HTERT RPE-1 (cell line): ENCODE results near the gene DAB2IP.
"Not testable (repeated sequence)": the region's sequence is repeated elsewhere in the genome, so short reads cannot be mapped to it uniquely, and the experiment has no call there.

Experiments
- in situ Hi-C: fragments of 300-500 bp; cut with MboI; formaldehyde crosslinking; loops from 4 replicates; pipeline ENCODE4 v1.14.3; 2020; ENCODE audit warnings: low sequenced_read_pairs

Gene DAB2IP

GRCh38 chr9:121737481-121737931 lies 86.1 kb downstream of the DAB2IP start:
- in situ Hi-C loops, result no loop called here

GRCh38 chr9:121738411-121738810 lies 87.0 kb downstream of the DAB2IP start:
- in situ Hi-C loops, result no loop called here

GRCh38 chr9:121738968-121739367 lies 87.5 kb downstream of the DAB2IP start:
- in situ Hi-C loops, result no loop called here

- in situ Hi-C loops, result no loop called here
Observed at GRCh38 chr9:121739971-121740370, 88.5 kb downstream of the DAB2IP start.

GRCh38 chr9:121741228-121741918 lies 89.9 kb downstream of the DAB2IP start:
- in situ Hi-C loops, result no loop called here

GRCh38 chr9:121741919-121742283 lies 90.5 kb downstream of the DAB2IP start:
- in situ Hi-C loops, result not testable (repeated sequence)

GRCh38 chr9:121742923-121743322 lies 91.5 kb downstream of the DAB2IP start:
- in situ Hi-C loops, result no loop called here

GRCh38 chr9:121743441-121744001 lies 92.1 kb downstream of the DAB2IP start:
- in situ Hi-C loops, result no loop called here

GRCh38 chr9:121744002-121744686 lies 92.7 kb downstream of the DAB2IP start:
- in situ Hi-C loops, result no loop called here

- in situ Hi-C loops, result no loop called here
Observed at GRCh38 chr9:121744687-121745395, 93.4 kb downstream of the DAB2IP start.

GRCh38 chr9:121745396-121745695 lies 93.9 kb downstream of the DAB2IP start:
- in situ Hi-C loops, result no loop called here

- in situ Hi-C loops, result no loop called here
Observed at GRCh38 chr9:121746411-121746810, 95.0 kb downstream of the DAB2IP start.

- in situ Hi-C loops, result no loop called here
Observed at GRCh38 chr9:121746866-121747265, 95.4 kb downstream of the DAB2IP start.

- in situ Hi-C loops, result no loop called here
Observed at GRCh38 chr9:121748074-121748473, 96.6 kb downstream of the DAB2IP start.

GRCh38 chr9:121748727-121749423 lies 97.4 kb downstream of the DAB2IP start:
- in situ Hi-C loops, result no loop called here

- in situ Hi-C loops, result no loop called here
Observed at GRCh38 chr9:121749614-121750013, 98.2 kb downstream of the DAB2IP start.

- in situ Hi-C loops, result no loop called here
Observed at GRCh38 chr9:121750259-121750714, 98.9 kb downstream of the DAB2IP start.

GRCh38 chr9:121750715-121751623 lies 99.5 kb downstream of the DAB2IP start:
- in situ Hi-C loops, result no loop called here

- in situ Hi-C loops, result no loop called here
Observed at GRCh38 chr9:121751686-121752445, 100.4 kb downstream of the DAB2IP start.
